Left lobe of liver (tissue), 2 donors: ENCODE results near the gene SYT3. TPM values are rescaled to one million over a fixed set of nuclear protein-coding genes. Genes with fewer than 3 reads are reported as not detected.
"Not testable (repeated sequence)": the region's sequence is repeated elsewhere in the genome, so short reads cannot be mapped to it uniquely, and the experiment has no call there.

Source experiments
- ATAC-seq: fragments of 200-7000 bp; cut with Tn5 transposase; one replicate; pipeline ENCODE4 v1.9.1; 2020; ENCODE audit warnings: mild to moderate bottlenecking, moderate library complexity
- DNase-seq: peaks from one replicate; pipeline ENCODE4 v3.0.0-alpha.2; 2020; ENCODE audit warnings: low spot score
- total RNA-seq: library from RNA; stranded (reverse); gene quantifications from one replicate; pipeline ENCODE4 v1.2.1, GENCODE V29; 2021
- donor health status: DM: no; HTN: no; CAD: no; lungs with moderate emphysema.
- donor health status: DM: no; HTN: yes; CAD: no.

The SYT3 gene
- total RNA-seq, 1 donor from 2014 or later: not detected

DNA sequence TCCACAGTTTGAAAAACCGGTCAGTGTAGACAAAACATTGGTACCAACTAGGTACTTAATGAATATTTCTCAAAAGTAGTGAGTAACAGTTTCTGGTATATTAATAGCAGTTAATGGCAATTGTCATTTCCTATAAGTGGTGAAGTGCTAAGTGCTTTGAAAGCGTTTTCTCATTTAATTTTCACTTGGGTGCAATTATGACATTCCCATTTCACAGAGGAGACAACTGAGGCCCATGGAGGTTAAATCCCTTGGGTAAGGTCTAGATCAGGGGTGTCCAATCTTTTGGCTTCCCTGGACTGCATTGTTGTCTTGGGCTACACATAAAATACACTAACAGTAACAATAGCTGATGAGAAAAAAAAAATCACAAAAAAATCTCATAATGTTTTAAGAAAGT, 687 bp upstream of the SYT3 start:
- DNase-seq (no peak), ATAC-seq (no peak)

DNA sequence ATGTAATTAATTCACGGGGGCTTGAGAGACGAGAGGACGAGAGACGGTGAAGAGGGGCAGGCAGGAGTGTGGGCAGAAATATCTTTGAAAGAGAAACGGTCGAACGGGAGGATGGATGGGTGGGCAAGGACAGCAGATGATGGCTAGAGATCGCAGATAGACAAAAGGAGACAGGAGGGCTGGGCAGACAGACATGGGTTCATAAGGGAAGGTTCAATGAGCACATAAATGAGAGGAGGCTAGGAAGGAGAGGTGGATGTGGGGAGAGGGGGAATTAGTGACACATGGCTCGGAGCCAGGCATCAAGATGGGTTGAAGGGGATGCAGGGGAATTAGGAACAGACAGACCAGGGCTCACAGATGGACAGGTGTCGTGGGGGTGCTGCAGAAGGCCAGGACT, 1.1 kb downstream of the SYT3 start:
- ATAC-seq: no peak
- no peak for DNase-seq

GRCh38 chr19:50636317-50637085, 3.2 kb downstream of the SYT3 start:
- DNase-seq (no peak), ATAC-seq (no peak)

DNA sequence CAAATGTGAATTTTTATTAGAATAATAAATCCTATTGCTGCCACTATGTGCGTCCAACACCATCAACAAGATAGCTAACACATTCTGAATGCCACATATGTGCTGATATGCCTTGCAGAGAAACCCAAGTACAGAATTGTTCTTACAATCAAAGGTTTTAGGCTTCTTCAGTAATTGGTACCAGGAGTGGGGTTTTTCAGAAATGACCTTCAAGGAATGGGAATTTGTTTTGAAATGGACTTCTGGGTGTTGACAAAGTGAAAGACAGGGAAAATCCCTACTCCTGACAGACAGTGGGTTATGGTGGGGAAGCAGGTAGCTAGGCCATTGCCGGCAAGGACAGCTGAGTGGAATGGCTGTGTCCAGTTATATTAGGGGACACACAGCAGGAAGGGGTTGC, 5.7 kb downstream of the SYT3 start:
- no peak for ATAC-seq
- DNase-seq: no peak

GRCh38 chr19:50633359-50633758, 6.3 kb downstream of the SYT3 start:
- DNase-seq: no peak
- ATAC-seq: no peak

GRCh38 chr19:50632151-50632835, 7.4 kb downstream of the SYT3 start:
- DNase-seq: no peak
- no peak for ATAC-seq

- ATAC-seq (no peak), DNase-seq (no peak)
These were observed 9.9 kb downstream of the SYT3 start for GRCh38 chr19:50629801-50630200.

- ATAC-seq (no peak), DNase-seq (no peak)
These were observed 10.5 kb downstream of the SYT3 start for GRCh38 chr19:50629194-50629593.

DNA sequence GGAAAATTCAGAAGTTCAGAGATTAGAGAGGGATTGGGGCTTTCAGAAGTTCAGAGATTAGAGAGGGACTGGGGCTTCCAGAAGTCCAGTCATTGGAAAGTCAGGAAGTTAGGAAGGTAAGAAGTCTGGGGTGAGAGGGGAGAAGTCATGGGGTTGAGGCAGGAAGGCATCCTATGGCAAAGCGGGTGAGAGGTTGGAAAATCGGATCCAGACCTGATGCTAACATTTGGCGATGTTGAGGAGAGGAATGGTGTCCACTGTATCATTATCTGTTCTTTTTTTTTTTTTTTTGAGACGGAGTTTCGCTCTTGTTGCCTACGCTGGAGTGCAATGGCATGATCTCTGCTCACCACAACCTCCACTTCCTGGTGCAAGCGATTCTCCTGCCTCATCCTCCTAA, 11.1 kb downstream of the SYT3 start:
- DNase-seq (no peak), ATAC-seq (no peak)

- no peak for DNase-seq
- ATAC-seq: no peak
These were observed 11.5 kb downstream of the SYT3 start for GRCh38 chr19:50628146-50628545.

GRCh38 chr19:50626795-50627194, 12.9 kb downstream of the SYT3 start:
- no peak for DNase-seq
- ATAC-seq: no peak

- ATAC-seq (no peak), DNase-seq (no peak)
These were observed 13.7 kb downstream of the SYT3 start for GRCh38 chr19:50626011-50626410.

GRCh38 chr19:50624949-50625600, 14.6 kb downstream of the SYT3 start:
- ATAC-seq (no peak), DNase-seq (no peak)

- ATAC-seq, DNase-seq: not testable (repeated sequence)
These were observed 19.2 kb downstream of the SYT3 start for GRCh38 chr19:50620394-50620906.

DNA sequence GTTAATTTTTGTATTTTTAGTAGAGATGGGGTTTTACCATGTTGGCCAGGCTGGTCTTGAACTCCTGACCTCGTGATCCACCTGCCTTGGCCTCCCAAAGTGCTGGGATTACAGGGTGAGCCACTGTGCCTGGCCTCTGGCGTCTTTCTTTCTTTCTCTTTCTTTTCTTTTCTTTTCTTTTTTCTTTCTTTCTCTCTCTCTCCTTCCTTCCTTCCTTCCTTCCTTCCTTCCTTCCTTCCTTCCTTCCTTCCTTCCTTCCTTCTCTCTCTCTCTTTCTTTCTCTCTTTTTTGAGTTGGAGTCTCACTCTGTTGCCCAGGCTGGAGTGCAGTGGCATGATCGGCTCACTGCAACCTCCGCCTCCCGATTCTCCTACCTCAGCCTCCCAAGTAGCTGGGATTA, 20.5 kb downstream of the SYT3 start:
- DNase-seq, ATAC-seq: not testable (repeated sequence)

GRCh38 chr19:50618379-50618778, 21.3 kb downstream of the SYT3 start:
- DNase-seq, ATAC-seq: not testable (repeated sequence)

DNA sequence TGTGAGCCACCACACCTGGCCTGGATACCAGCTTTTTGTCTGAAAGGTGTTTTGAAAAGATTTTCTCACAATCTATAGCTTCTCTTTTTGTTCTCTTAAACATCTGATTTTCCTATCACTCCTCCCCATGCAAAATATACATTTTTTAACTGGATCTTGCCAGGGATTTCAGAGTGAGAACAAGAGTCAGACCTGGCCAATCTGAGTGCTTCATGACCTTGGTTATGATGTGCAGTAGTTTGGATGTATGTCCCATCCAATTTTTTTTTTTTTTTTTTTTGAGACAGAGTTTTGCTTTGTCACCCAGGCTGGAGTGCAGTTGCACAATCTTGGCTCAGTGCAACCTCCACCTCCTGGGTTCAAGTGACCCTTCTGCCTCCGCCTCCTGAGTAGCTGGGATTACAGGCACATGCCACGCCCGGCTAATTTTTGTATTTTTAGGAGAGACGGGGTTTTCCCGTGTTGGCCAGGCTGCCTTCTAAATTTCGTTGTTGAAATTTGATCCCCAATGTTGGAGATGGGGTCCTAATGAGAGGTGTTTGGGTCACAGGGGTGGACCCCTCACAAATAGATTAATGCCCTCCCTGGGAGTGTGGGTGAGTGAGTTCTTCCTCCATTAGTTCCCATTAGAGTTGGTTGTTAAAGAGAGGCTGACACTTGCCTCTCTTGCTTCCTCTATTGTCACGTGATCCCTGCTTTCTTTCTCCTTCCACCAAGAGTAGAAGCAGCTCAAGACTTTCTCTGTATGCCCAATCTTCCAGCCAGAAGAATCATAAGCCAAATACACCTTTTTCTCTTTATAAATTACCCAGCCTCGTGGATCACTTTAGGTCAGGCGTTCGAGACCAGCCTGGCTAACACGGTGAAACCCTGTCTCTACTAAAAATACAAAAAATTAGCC, 26.9 kb downstream of the SYT3 start:
- ATAC-seq: not testable (repeated sequence)

DNA sequence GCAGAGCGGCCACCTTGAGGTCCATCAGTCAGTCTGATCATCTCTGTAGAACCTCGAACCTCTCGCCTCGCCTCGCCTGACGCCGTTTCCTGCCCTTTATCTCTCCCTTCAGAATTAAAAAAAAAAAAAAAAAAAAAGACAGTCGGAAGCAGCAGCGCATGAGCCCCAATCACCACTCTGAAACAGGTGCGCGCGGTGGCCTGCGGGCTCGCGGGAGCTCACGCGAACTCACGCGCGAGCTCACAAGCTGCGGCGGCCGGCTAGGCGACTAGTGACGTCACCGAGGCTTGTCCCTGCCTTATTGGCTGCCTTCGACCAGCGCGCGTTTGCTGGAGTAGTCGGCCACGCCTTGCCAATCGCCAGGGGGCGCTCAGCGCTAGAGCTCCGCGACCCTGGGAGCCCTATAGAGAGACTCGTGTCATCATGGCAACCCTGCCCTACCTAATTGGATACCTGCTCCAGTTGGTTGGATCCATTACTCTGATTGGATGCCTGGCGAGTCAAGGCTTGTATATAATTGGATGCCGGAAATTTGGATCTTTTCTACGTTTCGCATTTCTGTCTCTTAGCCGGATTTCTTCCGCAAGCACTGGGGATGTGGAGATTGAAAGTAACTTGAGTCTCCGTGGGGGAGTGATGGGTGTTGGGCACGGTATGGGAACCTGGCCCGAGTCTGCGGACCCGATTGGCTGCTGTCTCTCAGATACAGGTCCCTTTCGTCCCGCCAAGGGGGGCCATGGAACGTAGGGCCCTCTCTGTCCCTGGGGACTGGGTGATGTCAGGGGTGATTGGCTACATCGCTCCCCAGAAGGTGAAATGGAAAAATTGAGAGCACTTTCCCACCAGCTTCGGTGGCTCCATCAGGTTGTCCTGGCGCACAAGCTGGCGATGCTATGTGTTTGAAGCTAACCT, 31.6 kb downstream of the SYT3 start:
- DNase-seq: no peak
- no peak for ATAC-seq

More for the DNA sequence above, 26.9 kb downstream of the SYT3 start:
- DNase-seq: not testable (repeated sequence)

- DNase-seq (no peak), ATAC-seq (no peak)
These were observed 32.3 kb downstream of the SYT3 start for GRCh38 chr19:50607388-50607787.
